IMR-90 (cell line): Measurements from ENCODE around the gene FBXL20.
A peak's percentile ranks its signal among the peaks of the same experiment; 100 is the strongest.

Experiments used
- CEBPB ChIP-seq: IDR thresholded peaks from 2 replicates; pipeline ENCODE4 v1.6.1; 2012; ENCODE audit warnings: low read depth, low read length, improper control_type of control experiment
- CTCF ChIP-seq: conservative IDR thresholded peaks from 2 replicates; pipeline ENCODE4 v1.5.1; 2012; ENCODE audit warnings: mild to moderate bottlenecking, low read depth, low read length, improper control_type of control experiment
- ELK1 ChIP-seq: fragments of 150-350 bp; IDR thresholded peaks from 2 replicates; pipeline ENCODE4 v1.6.1; 2016; ENCODE audit warnings: low read depth, mild to moderate bottlenecking, low read length, moderate library complexity, borderline replicate concordance
- MAFK ChIP-seq: IDR thresholded peaks from 2 replicates; pipeline ENCODE4 v1.6.1; 2012; ENCODE audit warnings: low read depth, low read length, improper control_type of control experiment
- MAZ ChIP-seq: IDR thresholded peaks from 2 replicates; pipeline ENCODE4 v1.6.1; 2012; ENCODE audit warnings: low read depth, mild to moderate bottlenecking, low read length, improper control_type of control experiment, moderate library complexity, borderline replicate concordance
- POLR2A ChIP-seq: IDR thresholded peaks from 2 replicates; pipeline ENCODE4 v1.6.1; 2012; ENCODE audit warnings: mild to moderate bottlenecking, low read depth, low read length
- RFX5 ChIP-seq: IDR thresholded peaks from 2 replicates; pipeline ENCODE4 v1.8.0; 2012; ENCODE audit warnings: low read depth, mild to moderate bottlenecking, low read length, moderate library complexity
- SMC3 ChIP-seq: fragments of 150-350 bp; IDR thresholded peaks from 2 replicates; pipeline ENCODE4 v1.6.1; 2016; ENCODE audit warnings: low read depth, mild to moderate bottlenecking, antibody characterized with exemption, low read length, moderate library complexity
- TF ChIP-seq, protein P1 (sequence below): fragments of 150-350 bp; IDR thresholded peaks from 2 replicates; pipeline ENCODE4 v1.6.1; 2017; ENCODE audit warnings: mild to moderate bottlenecking, antibody characterized with exemption, low read length, low read depth

DNA sequence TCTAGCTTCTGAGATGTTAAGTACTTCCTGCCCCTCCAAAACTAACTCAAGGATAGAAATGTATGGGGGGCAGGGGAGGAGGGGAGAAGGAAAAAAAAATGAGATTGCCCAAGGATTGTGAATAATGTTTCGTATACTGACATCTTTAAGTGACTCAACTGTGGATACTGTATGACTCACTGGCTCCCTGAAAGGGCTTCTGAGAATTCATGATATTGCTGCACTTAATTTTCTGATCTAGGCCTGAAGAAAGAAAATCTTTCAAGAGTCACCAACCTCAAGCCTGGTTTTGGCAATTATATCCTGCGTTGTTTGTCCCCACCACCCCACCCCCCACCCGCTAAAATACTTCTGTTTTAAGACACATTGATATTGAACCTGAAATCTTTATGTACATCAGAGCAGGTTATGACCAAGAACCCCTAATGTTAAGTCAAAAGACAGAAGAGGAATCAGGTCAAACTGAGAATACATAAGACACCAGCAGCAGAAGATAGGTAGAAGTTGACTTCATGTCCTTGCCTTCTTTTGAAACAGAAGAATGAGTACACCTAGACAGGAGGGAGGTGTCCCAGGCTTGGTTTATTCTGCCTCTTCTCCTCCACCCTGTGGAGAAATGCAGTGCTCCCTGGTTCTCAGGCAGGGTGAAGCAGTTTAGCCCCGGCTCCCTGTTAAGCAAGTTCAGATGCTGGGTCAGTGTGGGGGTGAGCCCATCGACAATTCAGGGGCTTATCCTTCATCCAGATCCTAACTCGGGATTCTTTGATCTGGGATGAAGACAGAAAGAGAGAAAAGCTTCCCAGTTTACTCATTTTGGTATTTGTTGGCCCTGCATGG, 3.3 kb upstream of the FBXL20 start:
- TF ChIP-seq CTCF (no peak), POLR2A (no peak), CEBPB (peak; percentile 96), MAZ (no peak), SMC3 (no peak), MAFK (no peak), RFX5 (no peak), ELK1 (no peak)
- TF ChIP-seq, protein P1, sequence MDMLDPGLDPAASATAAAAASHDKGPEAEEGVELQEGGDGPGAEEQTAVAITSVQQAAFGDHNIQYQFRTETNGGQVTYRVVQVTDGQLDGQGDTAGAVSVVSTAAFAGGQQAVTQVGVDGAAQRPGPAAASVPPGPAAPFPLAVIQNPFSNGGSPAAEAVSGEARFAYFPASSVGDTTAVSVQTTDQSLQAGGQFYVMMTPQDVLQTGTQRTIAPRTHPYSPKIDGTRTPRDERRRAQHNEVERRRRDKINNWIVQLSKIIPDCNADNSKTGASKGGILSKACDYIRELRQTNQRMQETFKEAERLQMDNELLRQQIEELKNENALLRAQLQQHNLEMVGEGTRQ, result no peak
